ENCODE data around the gene CTSE. TPM values are rescaled to one million over a fixed set of nuclear protein-coding genes. Genes with fewer than 3 reads are reported as not detected.
"Not testable (repeated sequence)": the region's sequence is repeated elsewhere in the genome, so short reads cannot be mapped to it uniquely, and the experiment has no call there.

The CTSE gene
- total RNA-seq, 2 experiments from 2014 or later, result not detected

DNA sequence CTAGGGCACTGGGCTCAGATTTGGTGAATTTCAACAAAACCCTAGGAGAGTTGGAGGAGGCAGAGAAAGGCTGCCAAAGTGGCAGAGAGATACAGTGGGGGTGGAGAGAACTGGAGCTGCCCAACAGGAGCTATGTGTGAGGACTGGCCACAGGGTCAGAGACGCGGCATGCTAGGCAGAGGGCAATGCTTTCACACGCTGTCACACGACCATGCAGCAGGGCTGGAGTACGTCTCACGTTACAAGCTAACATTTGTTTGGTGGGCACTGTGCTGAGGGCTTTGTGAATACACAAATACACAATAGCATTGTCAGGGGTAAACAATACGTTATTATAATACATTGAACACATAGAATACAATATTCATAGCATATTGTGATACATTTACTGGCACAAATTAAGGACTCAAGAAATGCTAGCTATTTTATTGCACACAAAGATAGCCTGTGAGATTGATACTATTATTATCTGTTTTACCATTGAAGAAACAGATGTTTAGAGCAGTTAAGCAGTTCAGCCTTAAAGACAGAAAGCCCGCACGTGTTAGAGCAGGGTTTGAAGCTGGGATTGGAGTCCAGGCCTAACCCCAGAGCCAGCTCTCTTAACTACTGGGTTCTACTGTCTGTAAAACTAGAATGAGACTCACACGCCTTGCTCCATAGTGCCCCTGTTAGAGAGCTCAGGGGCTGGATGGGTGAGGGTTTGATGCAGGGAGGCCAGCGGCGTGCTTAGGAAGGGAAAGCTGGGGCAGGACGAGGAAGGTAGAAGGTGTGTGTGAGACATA is 25.0 kb downstream of the CTSE start:
- H3K36me3 ChIP-seq (ENCODE audit: insufficient read depth, low read length), result no peaks in the 10 kb centered on the region
- Mint-ChIP-seq H3K4me1 (ENCODE audit: low read depth) (no peaks in the 10 kb centered on the region), H3K27me3 (no peaks in the 10 kb centered on the region), H3K4me3 (no peak overlapping the region), H3K36me3 (ENCODE audit: low read depth) (no peaks in the 10 kb centered on the region), H3K27ac (no peak overlapping the region), H3K9me3 (no peaks in the 10 kb centered on the region)
- H3K4me1 ChIP-seq (ENCODE audit: insufficient read depth, low read length), result no peaks in the 10 kb centered on the region
- ChIA-PET POLR2A (no interaction called here), CTCF (interaction anchor here (1.7 kb wide), 1 partner anchor 21 kb away, joined by 5 read pairs; no protein-coding TSS in a partner anchor)
- H3K9me3 ChIP-seq (ENCODE audit: control insufficient read depth in 1 of 2, insufficient read depth in 1 of 2, low read length in 2 of 2), result no peaks in the 10 kb centered on the region
- no peak overlapping the region for H3K4me3 ChIP-seq (ENCODE audit: low read length)
- DNase-seq (no peak), ATAC-seq (ENCODE audit: poor library complexity) (no peak)
- TF ChIP-seq, protein P1, sequence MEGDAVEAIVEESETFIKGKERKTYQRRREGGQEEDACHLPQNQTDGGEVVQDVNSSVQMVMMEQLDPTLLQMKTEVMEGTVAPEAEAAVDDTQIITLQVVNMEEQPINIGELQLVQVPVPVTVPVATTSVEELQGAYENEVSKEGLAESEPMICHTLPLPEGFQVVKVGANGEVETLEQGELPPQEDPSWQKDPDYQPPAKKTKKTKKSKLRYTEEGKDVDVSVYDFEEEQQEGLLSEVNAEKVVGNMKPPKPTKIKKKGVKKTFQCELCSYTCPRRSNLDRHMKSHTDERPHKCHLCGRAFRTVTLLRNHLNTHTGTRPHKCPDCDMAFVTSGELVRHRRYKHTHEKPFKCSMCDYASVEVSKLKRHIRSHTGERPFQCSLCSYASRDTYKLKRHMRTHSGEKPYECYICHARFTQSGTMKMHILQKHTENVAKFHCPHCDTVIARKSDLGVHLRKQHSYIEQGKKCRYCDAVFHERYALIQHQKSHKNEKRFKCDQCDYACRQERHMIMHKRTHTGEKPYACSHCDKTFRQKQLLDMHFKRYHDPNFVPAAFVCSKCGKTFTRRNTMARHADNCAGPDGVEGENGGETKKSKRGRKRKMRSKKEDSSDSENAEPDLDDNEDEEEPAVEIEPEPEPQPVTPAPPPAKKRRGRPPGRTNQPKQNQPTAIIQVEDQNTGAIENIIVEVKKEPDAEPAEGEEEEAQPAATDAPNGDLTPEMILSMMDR (IDR thresholded peaks at IDR 0.05), result no peak
- H3K27ac ChIP-seq (ENCODE audit: low read depth in 1 of 2, low read length in 2 of 2), result no peak overlapping the region
- intact Hi-C loops (cut with DNase I, micrococcal nuclease), result no loop called here
- no peaks in the 10 kb centered on the region for H3K27me3 ChIP-seq (ENCODE audit: control insufficient read depth in 1 of 2, insufficient read depth in 2 of 2, low read length in 2 of 2)

DNA sequence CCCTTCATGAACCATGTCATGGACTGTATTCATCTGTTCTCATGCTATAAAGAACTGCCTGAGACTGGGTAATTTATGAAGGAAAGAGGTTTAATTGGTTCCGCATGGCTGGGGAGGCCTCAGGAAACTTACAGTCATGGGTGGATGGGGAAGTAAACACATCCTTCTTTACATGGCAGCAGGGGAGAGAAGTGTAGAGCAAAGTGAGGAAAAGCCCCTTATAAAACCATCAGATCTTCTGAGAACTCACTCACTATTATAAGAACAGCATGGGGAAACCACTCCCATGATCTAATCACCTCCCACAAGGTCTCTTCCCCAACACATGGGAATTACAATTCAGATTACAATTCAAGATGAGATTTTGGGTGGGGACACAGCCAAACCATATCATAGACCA is 27.1 kb downstream of the CTSE start:
- H3K4me3 Mint-ChIP-seq; H3K27ac Mint-ChIP-seq; DNase-seq; H3K4me1 ChIP-seq (ENCODE audit: insufficient read depth, low read length); H3K4me1 Mint-ChIP-seq (ENCODE audit: low read depth); H3K27me3 ChIP-seq (ENCODE audit: control insufficient read depth in 1 of 2, insufficient read depth in 2 of 2, low read length in 2 of 2); ATAC-seq (ENCODE audit: poor library complexity); H3K9me3 Mint-ChIP-seq; H3K36me3 Mint-ChIP-seq (ENCODE audit: low read depth); POLR2A ChIA-PET; H3K4me3 ChIP-seq (ENCODE audit: low read length); H3K36me3 ChIP-seq (ENCODE audit: insufficient read depth, low read length); H3K27me3 Mint-ChIP-seq; H3K9me3 ChIP-seq (ENCODE audit: control insufficient read depth in 1 of 2, insufficient read depth in 1 of 2, low read length in 2 of 2); intact Hi-C loops (cut with DNase I, micrococcal nuclease); H3K27ac ChIP-seq (ENCODE audit: low read depth in 1 of 2, low read length in 2 of 2): not testable (repeated sequence)
- CTCF ChIA-PET, result interaction anchor here (1.7 kb wide), 1 partner anchor 19 kb away, joined by 5 read pairs; no protein-coding TSS in a partner anchor

DNA sequence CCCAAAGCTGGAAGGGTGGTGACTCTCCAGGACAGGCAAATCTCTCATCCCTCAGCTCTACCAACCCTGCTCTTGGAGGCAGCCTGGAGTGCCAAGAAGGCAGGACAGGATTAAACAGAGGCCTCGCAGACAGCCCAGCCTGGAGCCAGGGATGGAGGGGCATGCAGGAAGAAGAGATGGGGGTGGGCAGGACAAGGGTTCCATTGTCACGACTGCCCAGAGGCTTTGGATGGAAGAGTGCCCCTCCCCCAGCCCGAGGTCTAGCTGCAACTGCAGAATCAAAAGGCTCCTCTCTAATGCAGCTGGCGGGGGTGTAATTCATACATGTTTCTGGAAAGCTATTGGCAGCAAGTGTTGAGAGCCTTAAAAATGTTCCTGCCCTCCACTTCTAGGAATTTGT is 29.3 kb downstream of the CTSE start:
- no peak overlapping the region for H3K27ac Mint-ChIP-seq
- H3K4me3 Mint-ChIP-seq, result no peak overlapping the region
- no peaks in the 10 kb centered on the region for H3K27me3 ChIP-seq (ENCODE audit: control insufficient read depth in 1 of 2, insufficient read depth in 2 of 2, low read length in 2 of 2)
- no peak overlapping the region for H3K4me3 ChIP-seq (ENCODE audit: low read length)
- no peaks in the 10 kb centered on the region for H3K36me3 ChIP-seq (ENCODE audit: insufficient read depth, low read length)
- no peaks in the 10 kb centered on the region for H3K9me3 Mint-ChIP-seq
- ChIA-PET POLR2A (no interaction called here), CTCF (no interaction called here)
- no peaks in the 10 kb centered on the region for H3K4me1 Mint-ChIP-seq (ENCODE audit: low read depth)
- TF ChIP-seq, protein P1 (IDR thresholded peaks at IDR 0.05), result no peak
- no peak overlapping the region for H3K27ac ChIP-seq (ENCODE audit: low read depth in 1 of 2, low read length in 2 of 2)
- H3K36me3 Mint-ChIP-seq (ENCODE audit: low read depth), result no peaks in the 10 kb centered on the region
- intact Hi-C loops (cut with DNase I, micrococcal nuclease), result no loop called here
- peaks cover 13% of the 10 kb centered on the region for H3K27me3 Mint-ChIP-seq
- ATAC-seq (ENCODE audit: poor library complexity) (no peak), DNase-seq (no peak)
- H3K4me1 ChIP-seq (ENCODE audit: insufficient read depth, low read length), result no peaks in the 10 kb centered on the region
- H3K9me3 ChIP-seq (ENCODE audit: control insufficient read depth in 1 of 2, insufficient read depth in 1 of 2, low read length in 2 of 2), result no peaks in the 10 kb centered on the region

DNA sequence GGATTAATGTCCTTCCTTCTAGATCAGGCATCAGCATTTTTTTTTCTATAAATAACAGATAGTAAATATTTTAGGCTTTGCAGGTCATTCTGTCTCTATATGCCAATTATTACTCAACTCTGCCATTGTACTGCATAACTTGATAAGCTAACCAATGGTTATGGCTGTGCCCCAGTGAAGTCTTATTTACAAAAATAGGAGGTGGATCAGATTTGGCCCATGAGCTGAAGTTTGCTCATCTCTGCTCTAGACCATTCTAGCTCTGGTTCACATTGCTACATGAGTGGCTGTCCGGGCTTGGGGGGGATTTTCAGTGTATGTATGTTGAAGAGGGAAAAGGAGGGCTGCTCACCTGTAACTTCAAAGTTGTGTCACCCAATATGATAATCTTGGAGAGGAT is 30.6 kb downstream of the CTSE start:
- H3K4me3 Mint-ChIP-seq, result no peak overlapping the region
- Histone ChIP-seq H3K36me3 (ENCODE audit: insufficient read depth, low read length) (no peaks in the 10 kb centered on the region), H3K4me3 (ENCODE audit: low read length) (no peak overlapping the region), H3K27ac (ENCODE audit: low read depth in 1 of 2, low read length in 2 of 2) (no peak overlapping the region), H3K4me1 (ENCODE audit: insufficient read depth, low read length) (no peaks in the 10 kb centered on the region), H3K27me3 (ENCODE audit: control insufficient read depth in 1 of 2, insufficient read depth in 2 of 2, low read length in 2 of 2) (no peaks in the 10 kb centered on the region), H3K9me3 (ENCODE audit: control insufficient read depth in 1 of 2, insufficient read depth in 1 of 2, low read length in 2 of 2) (no peaks in the 10 kb centered on the region)
- no peaks in the 10 kb centered on the region for H3K4me1 Mint-ChIP-seq (ENCODE audit: low read depth)
- ChIA-PET POLR2A (no interaction called here), CTCF (no interaction called here)
- peaks cover 13% of the 10 kb centered on the region for H3K27me3 Mint-ChIP-seq
- H3K36me3 Mint-ChIP-seq (ENCODE audit: low read depth), result no peaks in the 10 kb centered on the region
- intact Hi-C loops (cut with DNase I, micrococcal nuclease), result no loop called here
- ATAC-seq (ENCODE audit: poor library complexity), result no peak
- H3K27ac Mint-ChIP-seq, result no peak overlapping the region
- TF ChIP-seq, protein P1 (IDR thresholded peaks at IDR 0.05), result no peak
- no peaks in the 10 kb centered on the region for H3K9me3 Mint-ChIP-seq
- no peak for DNase-seq
